C4-2B (cell line): Measurements from ENCODE around the gene PRSS1.
A peak's percentile ranks its signal among the peaks of the same experiment; 100 is the strongest.
"Not testable (repeated sequence)": the region's sequence is repeated elsewhere in the genome, so short reads cannot be mapped to it uniquely, and the experiment has no call there.

ENCODE experiments used
- H3K27ac ChIP-seq: fragments of 450-650 bp; 2 replicates; pipeline ENCODE4 v1.5.1; 2017
- ZFX ChIP-seq: fragments of 450-650 bp; IDR thresholded peaks from 2 replicates; pipeline ENCODE4 v1.6.1; 2017
- TF ChIP-seq, protein P1 (sequence below): fragments of 450-650 bp; conservative IDR thresholded peaks from 2 replicates; pipeline ENCODE4 v1.5.1; 2017; ENCODE audit warnings: mild to moderate bottlenecking

The PRSS1 gene

GRCh38 chr7:142749218-142749993 lies at the start of gene PRSS1:
TSS of gene PRSS1 (plus strand) at chr7:142749472. CDS start at chr7:142749485, 13 bp downstream.
- no peak for TF ChIP-seq ZFX
- TF ChIP-seq, protein P1, sequence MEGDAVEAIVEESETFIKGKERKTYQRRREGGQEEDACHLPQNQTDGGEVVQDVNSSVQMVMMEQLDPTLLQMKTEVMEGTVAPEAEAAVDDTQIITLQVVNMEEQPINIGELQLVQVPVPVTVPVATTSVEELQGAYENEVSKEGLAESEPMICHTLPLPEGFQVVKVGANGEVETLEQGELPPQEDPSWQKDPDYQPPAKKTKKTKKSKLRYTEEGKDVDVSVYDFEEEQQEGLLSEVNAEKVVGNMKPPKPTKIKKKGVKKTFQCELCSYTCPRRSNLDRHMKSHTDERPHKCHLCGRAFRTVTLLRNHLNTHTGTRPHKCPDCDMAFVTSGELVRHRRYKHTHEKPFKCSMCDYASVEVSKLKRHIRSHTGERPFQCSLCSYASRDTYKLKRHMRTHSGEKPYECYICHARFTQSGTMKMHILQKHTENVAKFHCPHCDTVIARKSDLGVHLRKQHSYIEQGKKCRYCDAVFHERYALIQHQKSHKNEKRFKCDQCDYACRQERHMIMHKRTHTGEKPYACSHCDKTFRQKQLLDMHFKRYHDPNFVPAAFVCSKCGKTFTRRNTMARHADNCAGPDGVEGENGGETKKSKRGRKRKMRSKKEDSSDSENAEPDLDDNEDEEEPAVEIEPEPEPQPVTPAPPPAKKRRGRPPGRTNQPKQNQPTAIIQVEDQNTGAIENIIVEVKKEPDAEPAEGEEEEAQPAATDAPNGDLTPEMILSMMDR, result no peak
- H3K27ac ChIP-seq, result no peak within 1 kb of the TSS

DNA sequence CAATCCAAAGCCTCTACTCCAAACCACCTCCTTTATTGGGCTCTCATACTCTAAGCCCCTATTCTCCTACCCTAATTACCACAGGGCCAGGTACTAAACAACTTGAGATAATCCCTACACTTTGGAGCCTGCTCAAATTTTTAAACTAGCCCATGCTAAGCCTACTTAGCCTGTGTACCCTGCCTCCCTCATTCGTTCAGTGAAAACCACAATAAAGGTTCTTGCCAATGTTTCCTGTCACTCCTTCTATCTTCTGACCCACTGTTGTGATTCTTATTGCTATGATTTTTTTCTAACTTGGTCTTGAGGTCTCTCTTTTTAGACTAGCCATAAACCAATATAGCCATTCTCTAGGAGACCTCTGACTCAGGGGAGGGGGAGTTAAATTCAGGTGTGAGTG lies 48.3 kb upstream of the PRSS1 start:
- not testable (repeated sequence) for H3K27ac ChIP-seq

- no peak overlapping the region for H3K27ac ChIP-seq
- TF ChIP-seq, protein P1, result no peak
- no peak for TF ChIP-seq ZFX
Observed at GRCh38 chr7:142703655-142704305, 45.5 kb upstream of the PRSS1 start.

- H3K27ac ChIP-seq, result not testable (repeated sequence)
Observed at GRCh38 chr7:142708726-142709125, 40.5 kb upstream of the PRSS1 start.

DNA sequence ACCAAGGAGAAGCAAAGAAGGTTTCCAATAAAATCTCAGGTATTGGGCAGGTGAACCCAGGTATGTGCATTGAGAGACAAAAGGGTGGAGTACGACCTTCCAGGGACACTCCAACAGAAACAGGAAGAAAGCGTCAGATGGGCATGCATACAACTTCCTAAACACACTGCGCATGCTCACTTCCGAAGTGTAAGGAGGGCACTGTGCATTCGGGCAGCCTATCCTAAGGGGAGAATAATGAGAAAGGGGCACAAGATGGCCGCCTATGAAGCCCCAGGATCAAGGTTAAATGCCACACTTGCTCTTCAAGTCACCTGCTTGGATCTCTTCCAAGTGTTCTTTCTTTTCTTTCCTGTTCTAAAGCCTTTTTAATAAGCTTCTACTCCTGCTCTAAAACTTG lies 39.4 kb upstream of the PRSS1 start:
- no peak overlapping the region for H3K27ac ChIP-seq
- TF ChIP-seq, protein P1, result no peak
- TF ChIP-seq ZFX, result 0 out of 2 replicates have a peak, but pooled peaks have one; percentile 11

GRCh38 chr7:142711196-142711595 lies 38.1 kb upstream of the PRSS1 start:
- no peak for TF ChIP-seq ZFX
- TF ChIP-seq, protein P1, result no peak
- no peak overlapping the region for H3K27ac ChIP-seq

GRCh38 chr7:142711746-142712616 lies 37.3 kb upstream of the PRSS1 start:
- TF ChIP-seq, protein P1, result peak; percentile 95
- no peak for TF ChIP-seq ZFX
- H3K27ac ChIP-seq, result no peak overlapping the region

- H3K27ac ChIP-seq, result no peak overlapping the region
- TF ChIP-seq ZFX, result no peak
- TF ChIP-seq, protein P1, result peak; percentile 76
Observed at GRCh38 chr7:142712617-142712957, 36.7 kb upstream of the PRSS1 start.
